HG03103 (cell line): ENCODE results near the gene LNX1.
"Not testable (repeated sequence)": the region's sequence is repeated elsewhere in the genome, so short reads cannot be mapped to it uniquely, and the experiment has no call there.

ENCODE experiments used
- ATAC-seq: cut with Tn5 transposase; IDR thresholded peaks from one replicate; pipeline ENCODE4 v1.9.1; 2021; ENCODE audit warnings: low read depth; ENCODE audit not compliant: unreplicated experiment

LNX1 gene

DNA sequence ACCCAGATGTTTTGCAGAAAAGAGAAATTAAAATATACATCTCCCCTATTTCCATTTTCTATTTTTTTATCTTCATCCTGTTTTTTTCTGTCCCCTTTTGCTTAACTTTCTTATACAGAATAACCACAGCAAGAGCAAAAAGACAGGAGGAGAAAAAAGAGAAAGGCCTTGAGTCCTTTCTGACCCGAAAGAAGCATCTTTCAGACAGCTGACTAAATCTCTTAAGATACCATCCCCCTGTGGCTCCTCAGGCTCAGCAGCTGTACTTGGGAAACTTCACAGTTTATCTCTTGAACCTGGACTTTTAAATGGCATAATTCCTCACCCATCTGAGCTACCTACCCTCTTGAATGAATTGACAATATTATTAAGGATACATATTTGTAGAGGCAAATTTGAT is 113.7 kb downstream of the LNX1 start:
- no peak for ATAC-seq

DNA sequence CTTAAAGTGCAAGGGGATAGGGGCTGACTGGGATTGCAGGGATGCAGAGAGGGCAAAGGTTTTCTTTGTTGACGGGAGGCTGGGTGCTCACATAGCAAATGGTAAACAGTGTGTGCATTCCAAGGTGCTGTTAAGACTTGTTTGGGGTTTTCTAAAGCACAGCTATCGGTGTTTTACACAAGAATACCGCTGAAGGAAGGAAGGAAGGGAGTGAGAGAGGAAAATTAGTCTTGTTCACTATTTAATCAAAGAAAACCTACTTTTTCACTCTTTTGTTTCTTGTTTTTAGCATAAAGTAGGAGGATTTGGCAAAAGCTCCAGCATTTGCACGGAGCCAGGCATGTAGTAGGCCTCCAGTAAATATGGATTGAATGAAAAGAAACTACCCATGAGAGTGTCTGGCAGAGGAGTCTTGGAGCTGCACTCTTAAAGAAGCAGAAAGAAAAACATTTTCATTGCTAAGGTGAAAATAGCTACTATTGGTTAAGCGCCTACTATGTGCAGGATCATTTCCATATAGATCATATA is 114.2 kb downstream of the LNX1 start:
- ATAC-seq, result no peak

- ATAC-seq, result no peak
Measured at GRCh38 chr4:53476232-53477037, 114.9 kb downstream of the LNX1 start.

DNA sequence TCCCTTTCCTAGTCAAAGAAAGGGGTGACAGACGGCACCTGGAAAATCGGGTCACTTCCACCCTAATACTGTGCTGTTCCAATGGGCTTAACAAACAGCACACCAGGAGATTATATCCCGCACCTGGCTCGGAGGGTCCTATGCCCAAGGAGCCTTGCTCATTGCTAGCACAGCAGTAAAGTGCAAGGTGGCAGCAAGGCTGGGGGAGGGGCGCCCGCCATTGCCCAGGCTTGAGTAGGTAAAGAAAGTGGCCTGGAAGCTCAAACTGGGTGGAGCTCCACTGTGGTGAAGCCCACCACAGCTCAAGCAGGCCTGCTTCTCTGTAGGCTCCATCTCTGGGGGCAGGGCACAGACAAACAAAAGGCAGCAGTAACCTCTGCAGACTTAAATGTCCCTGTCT is 124.7 kb downstream of the LNX1 start:
- not testable (repeated sequence) for ATAC-seq

- no peak for ATAC-seq
Measured at GRCh38 chr4:53465891-53466290, 125.4 kb downstream of the LNX1 start.

- no peak for ATAC-seq
Measured at GRCh38 chr4:53465281-53465680, 126.0 kb downstream of the LNX1 start.

GRCh38 chr4:53463340-53463739 is 127.9 kb downstream of the LNX1 start:
- ATAC-seq, result no peak

DNA sequence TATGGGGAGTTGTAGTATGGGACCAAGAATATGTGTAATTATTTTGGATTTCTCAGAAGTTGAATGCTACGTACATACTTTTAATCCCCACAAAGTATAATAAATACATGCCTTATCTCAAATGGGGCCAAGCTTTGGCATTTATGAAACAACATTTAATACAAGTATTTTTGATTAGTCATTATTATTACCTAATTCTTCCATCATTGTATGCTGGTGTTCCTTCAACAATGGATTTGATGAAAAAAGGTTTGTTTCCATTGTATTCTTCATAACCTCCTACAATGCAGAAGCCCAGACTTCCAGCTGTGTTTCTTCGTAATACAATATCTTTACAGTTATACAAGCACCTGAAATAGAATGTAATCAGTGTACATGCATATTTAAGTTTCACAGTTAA is 130.0 kb downstream of the LNX1 start:
- no peak for ATAC-seq

- no peak for ATAC-seq
Measured at GRCh38 chr4:53459548-53459947, 131.7 kb downstream of the LNX1 start.

GRCh38 chr4:53456178-53456577 is 135.1 kb downstream of the LNX1 start:
- no peak for ATAC-seq

DNA sequence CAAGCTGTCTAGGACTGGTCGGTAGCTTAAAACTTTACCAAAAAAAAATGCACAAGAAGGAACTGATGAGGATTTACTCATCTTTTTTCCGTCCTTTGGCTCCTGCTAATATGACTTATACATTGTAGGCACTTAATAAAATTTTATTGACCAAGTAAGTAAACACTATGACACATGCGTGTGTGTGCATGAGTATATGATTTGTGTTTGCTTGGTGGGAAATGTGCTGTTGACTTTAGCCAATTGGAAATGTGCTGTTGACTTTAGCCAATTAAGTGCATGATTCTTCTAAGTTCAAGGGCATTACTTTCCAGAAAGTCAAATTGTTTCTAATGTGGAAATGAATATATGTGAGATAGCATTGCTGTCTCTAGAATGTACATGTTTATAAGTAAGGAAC is 135.5 kb downstream of the LNX1 start:
- no peak for ATAC-seq

GRCh38 chr4:53453385-53453784 is 137.9 kb downstream of the LNX1 start:
- no peak for ATAC-seq

GRCh38 chr4:53450773-53451172 is 140.5 kb downstream of the LNX1 start:
- no peak for ATAC-seq

DNA sequence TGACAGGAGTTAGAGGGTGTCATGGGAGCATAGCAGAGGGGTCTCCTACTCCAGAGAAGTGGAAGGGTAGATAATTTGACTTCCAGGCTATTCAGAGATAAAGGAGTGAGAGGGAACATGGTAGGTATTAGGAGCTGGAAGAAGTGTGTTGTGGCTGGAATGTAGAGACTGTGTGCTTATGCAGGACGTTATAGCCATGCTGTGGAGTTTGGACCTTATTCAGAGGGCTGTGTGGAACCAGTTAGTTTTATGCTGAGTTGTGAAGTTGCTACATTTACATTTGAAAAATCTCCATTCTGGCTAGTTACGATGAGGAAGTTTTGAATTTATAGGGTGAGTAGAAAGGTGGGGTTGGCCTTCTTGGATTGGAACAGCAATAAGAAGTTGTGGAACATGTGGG is 146.3 kb downstream of the LNX1 start:
- no peak for ATAC-seq

DNA sequence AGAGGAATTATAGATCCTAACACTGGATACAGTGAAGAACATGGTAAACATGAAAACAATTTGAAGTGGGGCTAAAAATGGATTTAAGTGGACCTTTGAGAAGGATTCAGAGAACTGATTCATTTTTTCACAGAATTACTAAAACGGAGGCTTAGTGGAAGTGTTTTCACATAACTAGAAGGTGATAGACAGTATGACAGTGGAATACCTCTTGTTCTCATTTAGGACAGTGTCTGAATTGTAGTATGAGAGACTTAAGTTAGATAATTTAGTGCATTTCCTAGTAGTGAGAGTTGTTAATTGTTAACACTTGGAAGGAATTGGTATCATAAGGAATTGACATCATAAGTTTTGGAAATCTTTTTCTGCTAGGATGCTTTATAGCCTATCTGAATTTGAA is 149.7 kb downstream of the LNX1 start:
- ATAC-seq, result no peak

GRCh38 chr4:53436251-53436650 is 155.0 kb downstream of the LNX1 start:
- ATAC-seq, result no peak

DNA sequence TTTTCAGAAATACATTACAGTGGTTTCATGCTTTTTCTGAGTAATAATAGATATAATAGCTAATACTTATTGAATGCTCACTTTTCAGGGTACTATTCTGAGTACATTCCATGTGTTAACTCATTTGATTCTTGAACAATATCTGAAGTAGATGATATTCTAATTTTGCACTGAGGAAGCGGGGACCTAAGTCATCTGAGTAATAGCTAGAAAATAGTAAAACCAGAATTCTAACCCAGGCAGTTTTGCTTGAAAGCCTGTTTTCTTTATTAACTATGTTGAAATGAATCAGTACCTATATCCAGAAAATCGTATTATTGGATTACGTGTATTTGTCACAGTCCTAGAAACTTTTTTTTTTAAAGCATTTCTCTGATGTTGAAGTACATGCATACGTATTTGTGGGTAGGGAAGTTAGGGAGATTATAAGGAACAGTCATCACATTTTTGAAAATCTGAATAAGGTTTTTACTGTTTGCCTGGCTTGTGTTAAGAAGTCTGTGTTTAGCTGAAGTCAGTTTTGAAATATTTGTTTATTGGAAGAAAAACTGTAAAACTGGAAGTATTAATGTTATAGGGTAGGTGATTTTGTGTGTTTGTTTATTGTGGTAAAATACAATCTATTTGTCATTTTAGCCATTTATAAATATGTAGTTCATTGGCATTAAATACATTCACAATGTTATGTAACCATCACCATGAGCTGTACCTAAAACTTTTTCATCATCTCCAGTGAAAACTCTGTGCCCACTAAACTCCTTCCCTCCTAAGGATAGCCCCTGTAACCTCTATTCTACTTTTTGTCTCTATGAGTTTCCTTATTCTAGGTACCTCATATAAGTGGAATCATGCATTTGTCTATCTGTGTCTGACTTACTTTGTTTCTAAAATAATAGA is 158.5 kb downstream of the LNX1 start:
- no peak for ATAC-seq

DNA sequence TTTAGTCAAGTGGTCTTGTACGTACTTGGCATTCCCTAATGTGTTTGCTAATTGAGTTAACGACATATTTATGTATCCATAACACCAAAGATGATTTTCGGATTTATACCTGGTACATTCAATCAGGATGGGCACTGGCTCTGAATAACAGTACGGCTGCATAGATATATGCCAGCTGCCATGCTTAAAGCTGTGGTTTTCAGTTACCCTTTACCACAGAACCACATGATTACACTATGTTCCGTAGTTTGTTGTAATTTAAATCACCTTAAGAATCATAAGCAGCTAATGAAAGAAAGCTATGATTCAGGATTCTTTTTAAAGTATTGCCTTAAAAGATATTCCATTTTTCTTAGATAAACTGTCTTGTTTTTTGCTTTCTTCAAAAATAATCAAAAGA is 160.2 kb downstream of the LNX1 start:
- no peak for ATAC-seq

DNA sequence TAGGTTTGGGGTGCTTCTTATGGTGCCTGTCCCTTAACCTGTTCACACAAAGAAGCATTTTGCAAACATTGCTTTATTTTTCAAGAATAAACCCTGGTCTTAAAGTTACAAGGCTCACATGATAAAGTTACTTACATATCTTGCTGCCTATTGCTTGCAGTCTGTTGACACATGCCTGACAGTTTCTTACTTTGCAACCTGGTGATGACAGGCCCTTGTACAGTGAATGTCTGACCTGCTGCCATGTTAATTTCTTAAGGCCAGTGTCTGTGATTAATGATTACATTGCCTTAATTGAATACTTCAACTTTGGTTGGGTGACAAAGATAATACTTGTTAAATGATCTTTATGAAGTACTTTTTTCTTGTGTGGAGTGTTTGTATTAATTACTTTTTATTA is 163.9 kb downstream of the LNX1 start:
- ATAC-seq, result no peak

DNA sequence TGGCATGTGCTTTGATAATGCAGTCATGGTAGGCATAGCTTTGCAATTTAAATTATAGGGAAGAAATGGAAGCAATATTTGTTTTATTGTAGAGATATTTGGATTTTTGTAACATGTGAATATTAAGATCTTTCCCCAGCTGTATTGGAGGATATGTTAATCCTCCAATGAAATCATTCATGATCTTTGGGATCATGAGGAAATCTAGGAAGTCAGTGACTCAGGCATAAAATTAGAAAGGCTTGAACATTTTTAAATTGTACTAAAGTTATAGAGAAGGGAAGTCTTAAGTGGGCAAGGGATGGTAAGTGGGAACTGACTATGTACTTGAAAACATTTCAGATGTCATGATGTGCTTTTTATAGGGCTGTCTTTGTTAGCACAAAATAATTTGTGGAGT is 167.0 kb downstream of the LNX1 start:
- ATAC-seq, result no peak

DNA sequence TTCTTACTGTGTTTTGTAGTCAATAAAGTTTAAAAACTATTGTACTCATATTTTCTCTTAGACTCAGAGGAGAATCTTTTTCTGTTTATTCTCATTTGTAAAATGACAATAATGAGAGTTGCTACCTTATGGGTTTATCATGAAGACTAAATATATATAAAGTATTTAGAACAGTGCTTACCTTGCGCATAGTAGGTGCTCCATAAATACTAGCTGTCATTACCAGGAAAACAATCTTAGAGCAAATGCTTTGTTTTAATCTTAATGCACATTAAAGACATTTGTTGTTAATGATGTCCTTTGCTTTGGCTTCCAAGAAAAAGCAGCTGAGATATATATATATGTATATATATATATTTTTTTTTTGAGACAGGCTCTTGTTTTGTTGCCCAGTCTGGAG is 168.9 kb downstream of the LNX1 start:
- no peak for ATAC-seq

GRCh38 chr4:53421791-53422190 is 169.5 kb downstream of the LNX1 start:
- ATAC-seq, result no peak
